ENCODE results near the gene EPAS1.

The EPAS1 gene

GRCh38 chr2:46342566-46343315 lies 45.5 kb downstream of the EPAS1 start:
- DNase-seq, result no peak

DNA sequence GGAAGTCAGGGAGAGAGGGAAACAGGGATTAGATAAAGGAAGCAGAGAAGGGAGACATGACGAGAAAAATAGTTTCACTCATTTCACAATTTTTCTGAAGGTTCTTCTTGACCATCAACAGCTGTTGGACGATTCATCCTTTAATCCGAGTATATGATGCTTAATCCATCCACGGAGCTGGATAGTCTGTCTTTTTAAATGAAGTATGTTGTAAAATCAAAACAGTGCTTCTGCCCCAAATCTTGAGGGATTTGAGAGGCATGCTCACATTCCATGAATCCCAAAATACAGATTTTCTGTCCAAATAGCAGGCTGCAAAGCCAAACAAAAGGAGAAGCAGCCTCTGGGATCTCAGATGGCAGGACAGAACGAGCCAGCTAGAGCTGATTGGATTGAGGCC lies 47.5 kb downstream of the EPAS1 start:
- no peak for DNase-seq

DNA sequence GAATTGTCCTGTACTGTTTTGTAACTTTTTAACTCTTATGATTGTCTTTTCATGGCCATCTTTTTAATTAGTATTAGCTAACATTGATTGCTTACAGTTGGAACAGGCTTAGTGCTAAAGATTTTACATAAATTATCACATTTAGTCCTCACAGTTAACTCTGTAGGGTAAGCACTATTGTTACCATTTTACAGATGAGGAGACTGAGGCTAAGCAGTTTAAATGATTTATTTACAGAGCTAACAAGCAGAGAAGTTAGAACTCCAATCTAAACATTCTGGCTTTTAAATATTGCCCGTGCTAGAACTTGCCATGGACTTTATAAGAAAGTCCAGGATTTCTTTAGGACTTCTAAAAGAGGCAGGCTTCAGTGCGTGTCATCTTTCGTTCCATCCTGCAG lies 48.6 kb downstream of the EPAS1 start:
- no peak for DNase-seq

DNA sequence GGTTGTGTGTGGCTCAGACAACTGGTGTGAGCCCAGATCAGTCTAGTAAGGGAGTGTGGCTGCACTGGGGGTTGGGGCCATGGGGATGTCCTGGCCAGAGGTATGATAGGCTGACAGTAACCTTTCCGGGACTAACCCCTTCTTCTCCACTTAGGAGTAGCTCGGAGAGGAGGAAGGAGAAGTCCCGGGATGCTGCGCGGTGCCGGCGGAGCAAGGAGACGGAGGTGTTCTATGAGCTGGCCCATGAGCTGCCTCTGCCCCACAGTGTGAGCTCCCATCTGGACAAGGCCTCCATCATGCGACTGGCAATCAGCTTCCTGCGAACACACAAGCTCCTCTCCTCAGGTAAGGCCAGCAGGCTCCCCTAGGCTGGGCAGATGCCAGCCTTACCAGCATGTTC lies 49.5 kb downstream of the EPAS1 start:
- DNase-seq, result no peak

DNA sequence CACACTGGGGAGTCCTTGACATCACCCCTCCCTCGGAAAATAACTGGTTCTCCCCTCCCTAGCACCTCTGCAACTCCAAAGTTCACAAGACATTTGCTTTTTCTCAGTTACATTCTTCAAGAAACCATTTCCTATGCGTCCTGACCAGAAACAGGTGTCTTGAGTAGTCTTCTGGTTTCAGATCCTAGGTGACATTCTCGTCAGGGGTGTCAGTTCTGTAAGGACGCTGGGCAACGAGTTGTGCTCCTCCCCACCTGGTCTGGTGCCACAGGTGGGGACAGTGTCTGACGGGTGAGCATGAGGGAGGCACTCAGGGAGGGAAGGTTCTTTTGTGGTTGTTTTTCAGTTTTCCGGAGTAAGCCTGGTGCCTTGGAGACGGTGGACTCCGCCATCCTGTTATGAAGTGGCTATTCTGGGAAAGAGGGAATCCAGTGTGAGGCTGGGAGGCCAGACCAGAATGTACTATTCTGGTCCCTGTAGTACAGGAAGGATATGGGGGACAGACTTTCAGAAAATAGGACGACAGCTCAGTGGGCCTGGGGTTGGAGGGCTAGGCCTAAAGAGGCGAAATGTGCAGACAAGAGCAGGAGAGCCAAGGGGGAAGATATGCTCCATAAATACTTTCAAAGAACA lies 50.6 kb downstream of the EPAS1 start:
- DNase-seq, result no peak

GRCh38 chr2:46349115-46349547 lies 51.9 kb downstream of the EPAS1 start:
- DNase-seq, result no peak

GRCh38 chr2:46350029-46350689 lies 53.0 kb downstream of the EPAS1 start:
- DNase-seq, result no peak

- DNase-seq, result no peak
Observed at GRCh38 chr2:46351098-46351749, 54.0 kb downstream of the EPAS1 start.

- DNase-seq, result no peak
Observed at GRCh38 chr2:46351750-46352138, 54.5 kb downstream of the EPAS1 start.

- no peak for DNase-seq
Observed at GRCh38 chr2:46352621-46353020, 55.4 kb downstream of the EPAS1 start.

- DNase-seq, result no peak
Observed at GRCh38 chr2:46353509-46353908, 56.3 kb downstream of the EPAS1 start.

GRCh38 chr2:46355756-46356155 lies 58.5 kb downstream of the EPAS1 start:
- DNase-seq, result no peak

DNA sequence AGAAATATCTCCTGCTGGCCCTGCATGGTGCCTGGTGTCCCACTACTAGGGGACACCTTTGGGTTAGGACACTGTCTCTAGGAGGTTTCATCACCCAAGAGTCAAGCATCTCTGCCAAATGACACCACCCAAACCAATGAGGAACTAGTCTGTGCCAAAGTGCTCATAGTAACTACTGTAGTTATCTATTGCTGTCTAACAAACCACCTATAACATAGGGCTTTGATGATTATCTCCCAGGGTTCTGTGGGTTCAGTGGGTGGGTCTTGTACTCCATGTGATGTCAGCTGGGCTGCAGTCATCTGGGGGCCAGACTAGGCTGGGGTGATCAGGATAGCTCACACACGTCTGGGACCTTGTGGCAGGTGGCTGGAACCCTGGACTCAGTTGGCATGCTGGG lies 59.8 kb downstream of the EPAS1 start:
- no peak for DNase-seq

- DNase-seq, result no peak
Observed at GRCh38 chr2:46358713-46359112, 61.5 kb downstream of the EPAS1 start.

DNA sequence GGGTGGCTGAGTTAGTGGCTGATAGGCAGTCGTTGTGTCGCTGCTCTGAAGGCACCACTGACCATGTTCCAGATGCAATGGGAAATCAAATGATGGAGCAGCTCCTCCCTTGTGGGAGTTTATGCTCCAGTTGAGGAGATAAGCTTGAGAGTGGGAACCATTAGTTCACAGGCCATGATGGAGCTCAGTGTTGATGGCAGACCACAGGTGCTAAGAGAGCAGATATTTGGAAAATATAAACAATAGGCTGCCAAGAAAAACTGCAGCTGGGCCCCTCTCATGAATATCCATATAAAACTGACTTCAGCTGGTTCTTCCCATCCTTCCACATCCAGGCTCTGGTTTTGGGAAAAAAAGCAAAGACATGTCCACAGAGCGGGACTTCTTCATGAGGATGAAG lies 63.1 kb downstream of the EPAS1 start:
- DNase-seq, result no peak

GRCh38 chr2:46361920-46362666 lies 64.9 kb downstream of the EPAS1 start:
- DNase-seq, result no peak

DNA sequence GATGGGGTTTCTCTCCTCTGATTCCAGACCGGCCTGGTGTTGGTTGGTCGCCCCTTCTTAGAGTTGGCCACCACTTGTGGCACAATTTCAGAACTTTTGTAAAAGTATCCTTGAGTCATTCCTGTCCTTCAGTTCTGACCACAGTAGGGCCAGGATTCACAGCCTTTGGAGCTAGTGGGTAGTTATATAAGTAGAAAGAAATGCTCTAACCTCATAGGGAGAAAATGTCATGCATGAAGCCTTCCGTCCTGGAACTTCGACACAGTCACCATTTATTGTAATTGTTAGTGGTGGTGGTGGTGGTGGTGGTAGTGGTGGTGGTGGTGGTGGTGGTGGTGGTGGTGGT lies 65.4 kb downstream of the EPAS1 start:
- DNase-seq, result no peak

DNA sequence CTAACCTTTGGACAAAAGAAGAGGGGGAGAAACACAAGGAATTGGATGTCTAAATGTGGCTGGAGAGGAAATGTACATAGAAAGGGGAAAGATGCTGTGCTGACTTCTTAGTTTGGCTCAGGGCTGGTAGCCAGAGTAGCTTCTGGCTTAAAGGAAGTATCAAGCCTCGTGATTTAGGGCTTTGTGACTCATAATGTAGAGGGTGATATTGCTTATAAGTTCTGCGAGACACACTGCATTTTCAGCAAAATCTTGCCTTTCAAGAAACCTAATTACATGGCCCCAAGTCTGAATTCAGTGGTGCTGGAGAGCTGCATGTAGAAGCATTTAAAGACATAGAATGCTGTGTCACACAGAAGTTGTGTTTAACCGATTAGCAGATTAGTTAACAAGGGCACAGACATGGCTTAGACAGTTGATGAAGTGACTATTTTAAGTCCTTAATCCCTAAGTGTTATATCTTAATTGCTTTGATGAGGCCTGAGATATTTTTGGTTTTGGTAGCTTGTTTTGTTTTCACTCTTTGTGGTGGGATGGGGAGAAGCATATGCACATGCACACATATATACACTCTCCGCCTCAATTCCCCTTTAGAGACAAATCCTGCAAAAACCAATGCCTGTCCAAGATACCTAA lies 66.4 kb downstream of the EPAS1 start:
- DNase-seq, result no peak

DNA sequence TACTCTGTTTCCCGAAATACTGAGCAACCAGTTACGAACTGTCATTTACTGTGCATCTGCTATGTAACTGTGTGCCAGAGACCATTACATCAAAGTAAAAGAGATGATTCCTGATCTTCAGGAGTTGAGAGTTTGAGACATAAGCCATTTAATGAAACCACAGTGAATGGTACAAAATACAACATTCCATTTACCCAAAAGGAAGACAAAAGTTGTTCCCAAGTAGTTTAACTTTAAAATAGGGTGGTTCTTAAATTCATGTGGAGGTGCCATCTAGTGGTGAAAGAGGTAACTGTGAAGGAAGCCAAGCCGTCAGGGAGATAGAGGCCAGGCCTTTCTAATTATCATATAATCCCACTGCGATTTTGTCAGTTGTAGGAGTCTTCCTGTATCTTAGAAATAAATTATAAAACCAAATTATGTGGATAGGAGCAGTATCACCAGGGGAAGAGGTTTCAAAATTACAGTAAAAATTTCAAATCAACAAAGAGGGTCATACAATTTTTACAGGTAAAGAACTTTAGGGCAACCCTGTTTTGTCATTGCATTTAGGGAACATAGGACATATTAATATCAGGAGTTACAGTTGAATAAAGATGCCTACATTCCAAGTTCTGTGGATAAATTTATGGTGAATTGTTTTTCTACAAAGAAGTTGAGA lies 67.7 kb downstream of the EPAS1 start:
- peak; percentile 63 for DNase-seq

- DNase-seq, result peak; percentile 24
Observed at GRCh38 chr2:46365913-46366667, 68.9 kb downstream of the EPAS1 start.

DNA sequence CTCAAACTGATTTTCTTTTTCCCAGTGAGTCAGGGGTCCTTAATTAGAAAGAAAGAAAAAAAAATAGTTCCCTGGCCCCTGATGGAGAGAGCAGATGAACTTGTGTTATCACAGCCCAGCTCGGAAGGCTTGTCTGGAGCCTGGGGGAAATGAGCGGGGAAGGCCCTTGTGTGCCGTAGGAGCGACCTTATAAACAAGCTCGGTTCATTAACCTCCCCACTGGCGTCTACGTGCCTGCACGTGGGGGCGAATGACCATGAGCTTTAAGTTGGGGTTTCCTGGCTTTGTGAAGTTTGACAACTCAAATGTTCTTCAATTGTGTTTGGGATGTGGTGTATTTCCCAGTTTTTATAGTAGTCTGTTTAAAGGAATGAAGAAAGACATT lies 69.5 kb downstream of the EPAS1 start:
- no peak for DNase-seq

Measured in NCI-H1694 treated with DMSO at 0.1 percent for 48 hours (cell line).